H9 (cell line): ENCODE results near the gene NFATC1. TPM values are rescaled to one million over a fixed set of nuclear protein-coding genes. Genes with fewer than 3 reads are reported as not detected.

Experiments
- DNase-seq: peaks from one replicate; pipeline ENCODE4 v3.0.0-alpha.2; 2017
- H2AFZ ChIP-seq: one replicate; pipeline ENCODE4 v1.6.1; 2013; ENCODE audit warnings: mild to moderate bottlenecking, low read length, control low read depth, moderate library complexity
- H2AK5ac ChIP-seq: 2 replicates; pipeline ENCODE4 v1.6.1; 2013; ENCODE audit warnings: low read length, control low read depth, mixed read lengths; ENCODE audit not compliant: insufficient read length
- H2BK120ac ChIP-seq: one replicate; pipeline ENCODE4 v1.6.1; 2013; ENCODE audit warnings: low read depth, mild to moderate bottlenecking, low read length, control low read depth, inconsistent platforms; ENCODE audit not compliant: poor library complexity, severe bottlenecking
- H2BK12ac ChIP-seq: 2 replicates; pipeline ENCODE4 v1.6.1; 2013; ENCODE audit warnings: low read length, control low read depth, mixed read lengths, low read depth; ENCODE audit not compliant: insufficient read length
- H2BK15ac ChIP-seq: 2 replicates; pipeline ENCODE4 v1.6.1; 2013; ENCODE audit warnings: low read depth, low read length, control low read depth
- H2BK20ac ChIP-seq: one replicate; pipeline ENCODE4 v1.6.1; 2013; ENCODE audit warnings: low read depth, mild to moderate bottlenecking, low read length, control low read depth, inconsistent platforms; ENCODE audit not compliant: poor library complexity, severe bottlenecking
- H2BK5ac ChIP-seq: 2 replicates; pipeline ENCODE4 v1.6.1; 2013; ENCODE audit warnings: low read length, control low read depth, mixed read lengths; ENCODE audit not compliant: insufficient read length
- H3K14ac ChIP-seq: 2 replicates; pipeline ENCODE4 v1.6.1; 2013; ENCODE audit warnings: low read length, control low read depth; ENCODE audit not compliant: insufficient read depth
- H3K18ac ChIP-seq: 2 replicates; pipeline ENCODE4 v1.6.1; 2013; ENCODE audit warnings: low read depth, mild to moderate bottlenecking, mixed read lengths, low read length, control low read depth; ENCODE audit not compliant: insufficient read length
- H3K23ac ChIP-seq: 2 replicates; pipeline ENCODE4 v1.6.1; 2013; ENCODE audit warnings: low read length, control low read depth, mixed read lengths, low read depth; ENCODE audit not compliant: insufficient read length
- H3K23me2 ChIP-seq: 2 replicates; pipeline ENCODE4 v1.6.1; 2013; ENCODE audit warnings: low read depth, mild to moderate bottlenecking, mixed read lengths, low read length, control low read depth; ENCODE audit not compliant: insufficient read length, poor library complexity, severe bottlenecking
- H3K27ac ChIP-seq: 2 replicates; pipeline ENCODE4 v1.5.1; 2013; ENCODE audit warnings: low read length, control low read depth, mixed read lengths, low read depth; ENCODE audit not compliant: insufficient read length
- H3K27me3 ChIP-seq: 2 replicates; pipeline ENCODE4 v1.6.1; 2013; ENCODE audit warnings: low read length, control low read depth, inconsistent platforms; ENCODE audit not compliant: insufficient read depth
- H3K4ac ChIP-seq: 2 replicates; pipeline ENCODE4 v1.6.1; 2013; ENCODE audit warnings: low read depth, mild to moderate bottlenecking, control low read depth, inconsistent platforms, low read length, moderate library complexity
- H3K4me1 ChIP-seq: 2 replicates; pipeline ENCODE4 v1.6.1; 2013; ENCODE audit warnings: low read length, control low read depth, inconsistent platforms; ENCODE audit not compliant: insufficient read depth
- H3K4me2 ChIP-seq: 2 replicates; pipeline ENCODE4 v1.6.1; 2013; ENCODE audit warnings: low read length, control low read depth, mixed read lengths; ENCODE audit not compliant: insufficient read length, insufficient read depth
- H3K56ac ChIP-seq: 2 replicates; pipeline ENCODE4 v1.6.1; 2013; ENCODE audit warnings: low read depth, mild to moderate bottlenecking, mixed read lengths, low read length, control low read depth; ENCODE audit not compliant: insufficient read length
- H3K79me1 ChIP-seq: 2 replicates; pipeline ENCODE4 v1.6.1; 2013; ENCODE audit warnings: low read depth, mild to moderate bottlenecking, moderate library complexity, low read length, control low read depth, inconsistent platforms; ENCODE audit not compliant: insufficient read depth, poor library complexity, severe bottlenecking
- H3K79me2 ChIP-seq: 2 replicates; pipeline ENCODE4 v1.6.1; 2013; ENCODE audit warnings: low read length, control low read depth, inconsistent platforms; ENCODE audit not compliant: insufficient read depth
- H3K9ac ChIP-seq: 2 replicates; pipeline ENCODE4 v1.6.1; 2013; ENCODE audit warnings: low read length, control low read depth, mixed read lengths; ENCODE audit not compliant: insufficient read length; ENCODE audit errors: extremely low read depth
- H3K9me3 ChIP-seq: one replicate; pipeline ENCODE4 v1.6.1; 2013; ENCODE audit warnings: low read depth, low read length, inconsistent platforms; ENCODE audit not compliant: control insufficient read depth
- H3T11ph ChIP-seq: one replicate; pipeline ENCODE4 v1.6.1; 2013; ENCODE audit warnings: mild to moderate bottlenecking, low read length, control low read depth, inconsistent platforms
- H4K20me1 ChIP-seq: one replicate; pipeline ENCODE4 v1.6.1; 2013; ENCODE audit not compliant: control insufficient read depth, insufficient read length, insufficient read depth
- H4K5ac ChIP-seq: 2 replicates; pipeline ENCODE4 v1.6.1; 2013; ENCODE audit warnings: low read depth, mild to moderate bottlenecking, mixed read lengths, low read length, control low read depth; ENCODE audit not compliant: insufficient read length
- H4K8ac ChIP-seq: replicated peaks from 2 replicates; pipeline ENCODE4 v1.6.1; 2013; ENCODE audit warnings: low read length, control low read depth, mixed read lengths, low read depth; ENCODE audit not compliant: insufficient read length
- H4K91ac ChIP-seq: 2 replicates; pipeline ENCODE4 v1.6.1; 2013; ENCODE audit warnings: low read depth, mild to moderate bottlenecking, moderate library complexity, mixed read lengths, low read length, control low read depth; ENCODE audit not compliant: insufficient read length
- H3K27ac Mint-ChIP-seq, 3 experiments: 2 replicates in 2 of 3; 3 replicates in 1 of 3; pipeline ENCODE4 v1.8.0; 2020 to 2021; ENCODE audit warnings: mixed read lengths in 3 of 3, mild to moderate bottlenecking in 1 of 3, moderate library complexity in 1 of 3
- H3K27me3 Mint-ChIP-seq: 2 replicates; pipeline ENCODE4 v1.8.0; 2021; ENCODE audit warnings: low read depth, mild to moderate bottlenecking, moderate library complexity, mixed read lengths
- H3K36me3 Mint-ChIP-seq, 3 experiments: 2 replicates in 2 of 3; 3 replicates in 1 of 3; pipeline ENCODE4 v1.8.0; 2020 to 2021; ENCODE audit warnings: low read depth in 3 of 3, mixed read lengths in 3 of 3; ENCODE audit not compliant: insufficient read depth in 1 of 3
- H3K4me1 Mint-ChIP-seq, 2 experiments: 2 replicates each; pipeline ENCODE4 v1.8.0; 2020; ENCODE audit warnings: mixed read lengths in 2 of 2
- H3K4me3 Mint-ChIP-seq, 2 experiments: 2 replicates in 1 of 2; 3 replicates in 1 of 2; pipeline ENCODE4 v1.8.0; 2020 to 2021; ENCODE audit warnings: mild to moderate bottlenecking in 2 of 2, mixed read lengths in 2 of 2, moderate library complexity in 1 of 2
- H3K9me3 Mint-ChIP-seq, 2 experiments: 2 replicates in 1 of 2; 3 replicates in 1 of 2; pipeline ENCODE4 v1.8.0; 2020; ENCODE audit warnings: mild to moderate bottlenecking in 2 of 2, mixed read lengths in 2 of 2, moderate library complexity in 1 of 2
- CTCF ChIP-seq: fragments of 200-600 bp; sonication (generic); conservative IDR thresholded peaks from 3 replicates; pipeline ENCODE4 v1.8.0; 2021; ENCODE audit warnings: antibody characterized with exemption, mild to moderate bottlenecking
- WGBS: extraction: QIAGEN DNeasy Blood & Tissue Kit; methylation state at CpG from one replicate; pipeline ENCODE4 v1.1.7; 2013; ENCODE audit warnings: missing lambda C conversion rate, low lambda C conversion rate, mixed read lengths; ENCODE audit not compliant: insufficient read length; ENCODE audit errors: extremely low coverage; 5-methylcytosine and 5-hydroxymethylcytosine counted together
- total RNA-seq: library from RNA; stranded (reverse); gene quantifications from 2 replicates; pipeline ENCODE4 v1.2.1, GENCODE V29; 2021

The NFATC1 gene
- total RNA-seq, 1 experiment from 2014 or later: 5.5 TPM

GRCh38 chr18:79410171-79410641, 14.5 kb downstream of the NFATC1 start:
- peaks cover 7 to 13% of the 10 kb centered on the region in 2 experiments for H3K4me1 Mint-ChIP-seq
- no peaks in the 10 kb centered on the region for H3K9me3 ChIP-seq
- H3K27me3 Mint-ChIP-seq: peaks cover 2% of the 10 kb centered on the region; the same call in 1 of the 2 replicates
- no peak overlapping the region for H2BK20ac ChIP-seq
- H2BK15ac ChIP-seq: no peak overlapping the region
- DNase-seq: no peak
- no CpG with 5 or more reads among the region's 30 CpGs for WGBS
- H2BK120ac ChIP-seq: no peak overlapping the region
- no peak overlapping the region for H3K18ac ChIP-seq
- no peak overlapping the region for H3K4me2 ChIP-seq
- H3K79me2 ChIP-seq: no peaks in the 10 kb centered on the region
- no peak for TF ChIP-seq CTCF
- H2BK5ac ChIP-seq: no peak overlapping the region
- H3K23ac ChIP-seq: no peak overlapping the region
- H3K36me3 Mint-ChIP-seq: peaks cover 0 to 8% (median 0%) of the 10 kb centered on the region in 3 experiments; a peak in 3 of 7 replicates
- H3K4ac ChIP-seq: no peak overlapping the region
- H4K20me1 ChIP-seq: no peaks in the 10 kb centered on the region
- H2AK5ac ChIP-seq: no peak overlapping the region
- no peak overlapping the region for H2AFZ ChIP-seq
- no peak overlapping the region for H4K8ac ChIP-seq
- H3K14ac ChIP-seq: no peak overlapping the region
- no peak overlapping the region for H3T11ph ChIP-seq
- no peaks in the 10 kb centered on the region for H3K9me3 Mint-ChIP-seq
- H3K27me3 ChIP-seq: no peaks in the 10 kb centered on the region
- H3K4me1 ChIP-seq: no peaks in the 10 kb centered on the region
- H3K79me1 ChIP-seq: no peaks in the 10 kb centered on the region
- no peaks in the 10 kb centered on the region for H3K23me2 ChIP-seq
- H3K56ac ChIP-seq: no peak overlapping the region
- H3K4me3 Mint-ChIP-seq: no peak overlapping the region
- H4K5ac ChIP-seq: no peak overlapping the region
- H3K27ac Mint-ChIP-seq: no peak overlapping the region
- no peak overlapping the region for H4K91ac ChIP-seq
- no peak overlapping the region for H2BK12ac ChIP-seq
- H3K9ac ChIP-seq: no peak overlapping the region
- H3K27ac ChIP-seq: no peak overlapping the region
